Neural cell (in vitro differentiated cells): ENCODE data around the gene ASB14. TPM values are rescaled to one million over a fixed set of nuclear protein-coding genes. Genes with fewer than 3 reads are reported as not detected.

Experiments
- H2AFZ ChIP-seq: fragments of 200-600, 300-800 bp; sonication (generic), shearing (Covaris generic); 2 replicates; pipeline ENCODE4 v1.6.0; 2014; ENCODE audit warnings: low read depth, mild to moderate bottlenecking, antibody characterized with exemption, low read length, moderate library complexity
- H3F3A ChIP-seq: fragments of 200-600 bp; shearing (Covaris generic); 2 replicates; pipeline ENCODE4 v1.6.1; 2016; ENCODE audit warnings: mild to moderate bottlenecking, moderate library complexity, mixed read lengths, antibody characterized with exemption, low read length; ENCODE audit not compliant: insufficient read depth, poor library complexity, severe bottlenecking
- H3K27ac ChIP-seq: fragments of 200-600, 300-800 bp; sonication (generic), shearing (Covaris generic); 2 replicates; pipeline ENCODE4 v1.5.1; 2014; ENCODE audit warnings: mild to moderate bottlenecking, low read length, moderate library complexity
- H3K27me3 ChIP-seq: fragments of 300-800, 200-600 bp; sonication (generic), shearing (Covaris generic); 2 replicates; pipeline ENCODE4 v1.6.0; 2014; ENCODE audit warnings: mild to moderate bottlenecking, low read depth, low read length, moderate library complexity; ENCODE audit not compliant: insufficient read depth
- H3K36me3 ChIP-seq: fragments of 300-800, 200-600 bp; sonication (generic), shearing (Covaris generic); 2 replicates; pipeline ENCODE4 v1.5.1; 2014; ENCODE audit warnings: mild to moderate bottlenecking, antibody characterized with exemption, low read length, moderate library complexity; ENCODE audit not compliant: insufficient read depth
- H3K4me2 ChIP-seq: fragments of 300-800, 200-600 bp; sonication (generic), shearing (Covaris generic); 2 replicates; pipeline ENCODE4 v1.6.0; 2014; ENCODE audit warnings: mild to moderate bottlenecking, low read length
- H3K4me3 ChIP-seq: fragments of 300-800, 200-600 bp; sonication (generic), shearing (Covaris generic); 2 replicates; pipeline ENCODE4 v1.5.1; 2014; ENCODE audit warnings: mild to moderate bottlenecking, low read length, moderate library complexity
- H3K79me2 ChIP-seq: fragments of 200-600 bp; shearing (Covaris generic); replicated peaks from 2 replicates; pipeline ENCODE4 v1.6.0; 2014; ENCODE audit warnings: mild to moderate bottlenecking, low read length, moderate library complexity; ENCODE audit not compliant: insufficient read depth
- H3K9ac ChIP-seq: fragments of 300-800, 200-600 bp; sonication (generic), shearing (Covaris generic); 2 replicates; pipeline ENCODE4 v1.6.1; 2016; ENCODE audit warnings: mild to moderate bottlenecking, low read length, mixed read lengths
- H3K9me2 ChIP-seq: fragments of 200-600 bp; shearing (Covaris generic); 2 replicates; pipeline ENCODE4 v1.6.1; 2016; ENCODE audit warnings: mild to moderate bottlenecking, low read length, mixed read lengths; ENCODE audit not compliant: insufficient read depth
- H3K9me3 ChIP-seq: fragments of 200-600, 300-800 bp; sonication (generic), shearing (Covaris generic); 2 replicates; pipeline ENCODE4 v1.6.1; 2016; ENCODE audit warnings: mild to moderate bottlenecking, mixed run types, low read length, moderate library complexity, mixed read lengths
- H4K20me1 ChIP-seq: fragments of 200-600 bp; shearing (Covaris generic); 2 replicates; pipeline ENCODE4 v1.6.1; 2016; ENCODE audit warnings: mild to moderate bottlenecking, mixed run types; ENCODE audit not compliant: insufficient read depth
- EP300 ChIP-seq: fragments of 450-650 bp; conservative IDR thresholded peaks from 2 replicates; pipeline ENCODE4 v1.6.1; 2014; ENCODE audit warnings: antibody characterized with exemption, mild to moderate bottlenecking, moderate library complexity; ENCODE audit not compliant: poor library complexity, severe bottlenecking
- EZH2 ChIP-seq: fragments of 200-600, 300-800 bp; shearing (Covaris generic), sonication (generic); IDR thresholded peaks from 2 replicates; pipeline ENCODE4 v1.6.1; 2014; ENCODE audit warnings: antibody characterized with exemption, low read length, borderline replicate concordance, mild to moderate bottlenecking; ENCODE audit not compliant: insufficient read depth, poor library complexity, severe bottlenecking
- MXI1 ChIP-seq: fragments of 450-650 bp; conservative IDR thresholded peaks from 2 replicates; pipeline ENCODE4 v1.6.1; 2014; ENCODE audit warnings: antibody characterized with exemption, mild to moderate bottlenecking; ENCODE audit not compliant: poor library complexity, severe bottlenecking
- POLR2AphosphoS5 ChIP-seq: IDR thresholded peaks from 2 replicates; pipeline ENCODE4 v1.6.1; 2012
- RAD21 ChIP-seq: fragments of 450-650 bp; conservative IDR thresholded peaks from 2 replicates; pipeline ENCODE4 v1.6.1; 2014; ENCODE audit warnings: antibody characterized with exemption, mild to moderate bottlenecking, moderate library complexity
- SMC3 ChIP-seq: fragments of 450-650 bp; conservative IDR thresholded peaks from 2 replicates; pipeline ENCODE4 v1.6.1; 2014; ENCODE audit warnings: antibody characterized with exemption, mild to moderate bottlenecking, moderate library complexity; ENCODE audit not compliant: poor library complexity
- TAF1 ChIP-seq: IDR thresholded peaks from 2 replicates; pipeline ENCODE4 v1.6.1; 2012; ENCODE audit warnings: low read depth
- polyA plus RNA-seq: library from polyadenylated mRNA; depleted of rRNA; stranded (reverse); fragments of >200 nt; gene quantifications from 2 replicates; pipeline ENCODE4 v1.2.3, GENCODE V29; 2014
- TF ChIP-seq, protein P1 (sequence below): fragments of 450-650 bp; IDR thresholded peaks from 2 replicates; pipeline ENCODE4 v1.5.1; 2014; ENCODE audit warnings: antibody characterized with exemption, mild to moderate bottlenecking, moderate library complexity; ENCODE audit not compliant: poor library complexity, severe bottlenecking
- TF ChIP-seq, protein P2 (sequence below): IDR thresholded peaks from 2 replicates; pipeline ENCODE4 v1.6.1; 2012; ENCODE audit warnings: borderline replicate concordance

The ASB14 gene
- polyA plus RNA-seq, 1 donor from 2014 or later = 0.51 TPM

DNA sequence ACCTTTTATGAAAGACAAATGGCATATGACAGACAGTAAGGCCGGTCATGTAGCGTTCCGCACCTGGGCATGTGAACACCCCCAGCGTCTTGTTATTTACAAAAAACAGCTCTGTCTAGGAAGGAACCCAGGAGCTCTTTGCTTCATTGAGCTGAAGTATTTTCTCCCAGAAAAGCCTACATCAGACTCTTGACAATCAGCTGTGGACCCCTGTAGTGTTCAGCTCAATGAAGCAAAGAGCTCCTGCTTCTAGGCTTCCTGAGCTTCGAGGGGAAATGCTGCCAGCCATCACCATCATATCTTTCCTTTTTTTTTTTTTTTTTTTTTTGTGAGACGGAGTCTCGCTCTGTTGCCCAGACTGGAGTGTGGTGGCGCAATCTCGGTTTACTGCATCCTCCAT, 4.1 kb downstream of the ASB14 start:
- Histone ChIP-seq H3K4me3 (no peak overlapping the region), H3F3A (no peaks in the 10 kb centered on the region), H3K27ac (no peak overlapping the region), H3K4me2 (no peak overlapping the region), H3K79me2 (no peaks in the 10 kb centered on the region), H3K36me3 (no peaks in the 10 kb centered on the region), H2AFZ (no peak overlapping the region), H3K9ac (no peak overlapping the region), H3K27me3 (no peaks in the 10 kb centered on the region), H3K9me3 (no peaks in the 10 kb centered on the region), H4K20me1 (no peaks in the 10 kb centered on the region), H3K9me2 (no peaks in the 10 kb centered on the region)
- TF ChIP-seq, protein P1, sequence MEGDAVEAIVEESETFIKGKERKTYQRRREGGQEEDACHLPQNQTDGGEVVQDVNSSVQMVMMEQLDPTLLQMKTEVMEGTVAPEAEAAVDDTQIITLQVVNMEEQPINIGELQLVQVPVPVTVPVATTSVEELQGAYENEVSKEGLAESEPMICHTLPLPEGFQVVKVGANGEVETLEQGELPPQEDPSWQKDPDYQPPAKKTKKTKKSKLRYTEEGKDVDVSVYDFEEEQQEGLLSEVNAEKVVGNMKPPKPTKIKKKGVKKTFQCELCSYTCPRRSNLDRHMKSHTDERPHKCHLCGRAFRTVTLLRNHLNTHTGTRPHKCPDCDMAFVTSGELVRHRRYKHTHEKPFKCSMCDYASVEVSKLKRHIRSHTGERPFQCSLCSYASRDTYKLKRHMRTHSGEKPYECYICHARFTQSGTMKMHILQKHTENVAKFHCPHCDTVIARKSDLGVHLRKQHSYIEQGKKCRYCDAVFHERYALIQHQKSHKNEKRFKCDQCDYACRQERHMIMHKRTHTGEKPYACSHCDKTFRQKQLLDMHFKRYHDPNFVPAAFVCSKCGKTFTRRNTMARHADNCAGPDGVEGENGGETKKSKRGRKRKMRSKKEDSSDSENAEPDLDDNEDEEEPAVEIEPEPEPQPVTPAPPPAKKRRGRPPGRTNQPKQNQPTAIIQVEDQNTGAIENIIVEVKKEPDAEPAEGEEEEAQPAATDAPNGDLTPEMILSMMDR = no peak
- TF ChIP-seq, protein P2, sequence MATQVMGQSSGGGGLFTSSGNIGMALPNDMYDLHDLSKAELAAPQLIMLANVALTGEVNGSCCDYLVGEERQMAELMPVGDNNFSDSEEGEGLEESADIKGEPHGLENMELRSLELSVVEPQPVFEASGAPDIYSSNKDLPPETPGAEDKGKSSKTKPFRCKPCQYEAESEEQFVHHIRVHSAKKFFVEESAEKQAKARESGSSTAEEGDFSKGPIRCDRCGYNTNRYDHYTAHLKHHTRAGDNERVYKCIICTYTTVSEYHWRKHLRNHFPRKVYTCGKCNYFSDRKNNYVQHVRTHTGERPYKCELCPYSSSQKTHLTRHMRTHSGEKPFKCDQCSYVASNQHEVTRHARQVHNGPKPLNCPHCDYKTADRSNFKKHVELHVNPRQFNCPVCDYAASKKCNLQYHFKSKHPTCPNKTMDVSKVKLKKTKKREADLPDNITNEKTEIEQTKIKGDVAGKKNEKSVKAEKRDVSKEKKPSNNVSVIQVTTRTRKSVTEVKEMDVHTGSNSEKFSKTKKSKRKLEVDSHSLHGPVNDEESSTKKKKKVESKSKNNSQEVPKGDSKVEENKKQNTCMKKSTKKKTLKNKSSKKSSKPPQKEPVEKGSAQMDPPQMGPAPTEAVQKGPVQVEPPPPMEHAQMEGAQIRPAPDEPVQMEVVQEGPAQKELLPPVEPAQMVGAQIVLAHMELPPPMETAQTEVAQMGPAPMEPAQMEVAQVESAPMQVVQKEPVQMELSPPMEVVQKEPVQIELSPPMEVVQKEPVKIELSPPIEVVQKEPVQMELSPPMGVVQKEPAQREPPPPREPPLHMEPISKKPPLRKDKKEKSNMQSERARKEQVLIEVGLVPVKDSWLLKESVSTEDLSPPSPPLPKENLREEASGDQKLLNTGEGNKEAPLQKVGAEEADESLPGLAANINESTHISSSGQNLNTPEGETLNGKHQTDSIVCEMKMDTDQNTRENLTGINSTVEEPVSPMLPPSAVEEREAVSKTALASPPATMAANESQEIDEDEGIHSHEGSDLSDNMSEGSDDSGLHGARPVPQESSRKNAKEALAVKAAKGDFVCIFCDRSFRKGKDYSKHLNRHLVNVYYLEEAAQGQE = no peak
- no peak for TF ChIP-seq TAF1
- no peak for TF ChIP-seq EZH2
- no peak for TF ChIP-seq SMC3
- TF ChIP-seq POLR2AphosphoS5 = no peak
- TF ChIP-seq EP300 = no peak
- TF ChIP-seq MXI1 = no peak

DNA sequence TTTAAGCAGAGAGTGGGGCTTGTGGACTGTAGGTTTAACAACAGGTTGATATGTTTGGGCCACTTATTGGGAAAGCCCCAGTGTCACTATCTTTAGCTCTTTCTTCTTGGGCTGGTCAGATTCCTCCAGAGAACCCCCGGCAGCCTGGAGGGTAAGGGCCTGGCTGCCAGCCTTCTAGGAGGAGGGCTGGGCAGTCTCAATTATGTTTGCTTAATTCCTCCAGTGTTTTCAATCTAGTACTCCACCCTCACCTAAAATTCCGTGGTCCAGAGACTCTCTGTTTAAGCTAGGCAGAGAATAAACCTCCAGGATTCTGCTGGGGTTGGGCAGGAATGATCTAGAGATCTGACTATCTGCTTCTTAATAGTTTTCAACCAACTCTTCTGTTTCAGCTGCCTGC, 5.3 kb downstream of the ASB14 start:
- no peak overlapping the region for H3K27ac ChIP-seq
- no peaks in the 10 kb centered on the region for H3K9me3 ChIP-seq
- H3K9me2 ChIP-seq = no peaks in the 10 kb centered on the region
- H4K20me1 ChIP-seq = no peaks in the 10 kb centered on the region
- H3K4me2 ChIP-seq = no peak overlapping the region
- no peaks in the 10 kb centered on the region for H3K36me3 ChIP-seq
- H2AFZ ChIP-seq = no peak overlapping the region
- TF ChIP-seq EZH2 (no peak), EP300 (no peak), TAF1 (no peak), POLR2AphosphoS5 (no peak), MXI1 (no peak), SMC3 (no peak), RAD21 (no peak)
- TF ChIP-seq, protein P1 = no peak
- TF ChIP-seq, protein P2 = no peak
- no peaks in the 10 kb centered on the region for H3F3A ChIP-seq
- no peaks in the 10 kb centered on the region for H3K27me3 ChIP-seq
- H3K4me3 ChIP-seq = no peak overlapping the region
- H3K9ac ChIP-seq = no peak overlapping the region
- no peaks in the 10 kb centered on the region for H3K79me2 ChIP-seq
